ENCODE results near the gene PIK3C3.

The PIK3C3 gene

DNA sequence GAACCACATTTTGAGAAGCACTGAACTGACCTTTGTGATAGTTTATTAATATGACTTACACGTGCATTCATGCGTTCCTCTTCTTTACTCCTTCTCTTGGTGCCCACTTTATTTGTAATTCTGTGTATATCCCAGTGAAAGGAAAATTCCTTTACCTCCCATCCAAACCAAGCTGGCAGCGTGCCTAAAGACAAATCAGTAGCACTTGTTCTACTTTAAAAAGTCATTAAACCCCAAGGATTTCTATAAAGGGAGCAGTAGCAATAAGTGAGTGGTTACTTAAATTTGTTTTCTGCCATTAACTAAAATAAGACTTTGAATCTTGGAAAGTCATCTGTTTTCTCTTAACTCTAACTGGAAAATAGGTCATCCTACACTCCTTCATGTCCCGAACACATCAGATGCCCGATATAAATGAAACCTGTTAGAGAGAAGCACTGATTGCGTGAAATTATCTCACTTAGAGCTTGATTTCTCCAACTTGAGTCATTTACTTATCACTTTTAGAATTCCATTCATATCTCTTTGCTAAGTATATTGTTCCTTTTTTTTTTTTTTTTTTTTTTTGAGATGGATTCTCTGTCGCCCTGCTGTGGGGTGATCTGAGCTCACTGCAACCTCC, 10.7 kb downstream of the PIK3C3 start:
- no peaks in the 10 kb centered on the region for H3K9me3 ChIP-seq (replicated peaks in 1 of 2; ENCODE audit: control insufficient read depth in 2 of 2, insufficient read depth in 1 of 2, low read depth in 1 of 2, low read length in 2 of 2)
- H3K27ac ChIP-seq (replicated peaks; ENCODE audit: low read length) = no peak overlapping the region
- H3K4me2 ChIP-seq (ENCODE audit: insufficient read depth, low read length, poor library complexity, severe bottlenecking) = no peak overlapping the region
- no peak overlapping the region for H3K4ac ChIP-seq (ENCODE audit: low read length)
- no peak overlapping the region for H3K18ac ChIP-seq (ENCODE audit: low read length)
- H2BK12ac ChIP-seq (ENCODE audit: low read length) = no peak overlapping the region
- H2BK15ac ChIP-seq (ENCODE audit: low read length) = no peak overlapping the region
- H3K4me3 ChIP-seq (ENCODE audit: low read length in 2 of 2) = no peak overlapping the region
- H3K9ac ChIP-seq (ENCODE audit: low read depth, low read length, poor library complexity) = no peak overlapping the region
- H3K36me3 ChIP-seq (replicated peaks in 1 of 2; ENCODE audit: control insufficient read depth in 2 of 2, insufficient read depth in 2 of 2, low read length in 2 of 2) = peaks cover 7 to 90% of the 10 kb centered on the region in 2 donors
- H3K27me3 ChIP-seq (ENCODE audit: control insufficient read depth in 3 of 3, insufficient read depth in 3 of 3, low read depth in 1 of 3, low read length in 3 of 3) = no peaks in the 10 kb centered on the region
- no peak for DNase-seq (ENCODE audit: low spot score)
- no peaks in the 10 kb centered on the region for H3K4me1 ChIP-seq (ENCODE audit: control insufficient read depth in 2 of 2, insufficient read depth in 1 of 2, low read depth in 1 of 2, low read length in 2 of 2)
- no peak overlapping the region for H3K14ac ChIP-seq (ENCODE audit: low read length)
- H2BK120ac ChIP-seq (ENCODE audit: low read depth, low read length) = no peak overlapping the region
- no peak overlapping the region for H2AK5ac ChIP-seq (ENCODE audit: low read depth, low read length)
- H4K91ac ChIP-seq (ENCODE audit: low read depth, low read length, poor library complexity) = no peak overlapping the region
- no CpG with 5 or more reads among the region's 7 CpGs for WGBS, 2 donors (ENCODE audit: extremely low coverage in 2 of 2, insufficient read length in 2 of 2, insufficient replicate concordance in 1 of 2)
- H3K79me1 ChIP-seq (ENCODE audit: low read depth, low read length) = peaks cover 2% of the 10 kb centered on the region
- no peak overlapping the region for H4K8ac ChIP-seq (ENCODE audit: low read depth, low read length)
- no peak overlapping the region for H2BK5ac ChIP-seq (ENCODE audit: low read length)
- no peak overlapping the region for H3K23ac ChIP-seq (ENCODE audit: low read depth, low read length, poor library complexity)
- no peak overlapping the region for H2AFZ ChIP-seq (ENCODE audit: low read length)

DNA sequence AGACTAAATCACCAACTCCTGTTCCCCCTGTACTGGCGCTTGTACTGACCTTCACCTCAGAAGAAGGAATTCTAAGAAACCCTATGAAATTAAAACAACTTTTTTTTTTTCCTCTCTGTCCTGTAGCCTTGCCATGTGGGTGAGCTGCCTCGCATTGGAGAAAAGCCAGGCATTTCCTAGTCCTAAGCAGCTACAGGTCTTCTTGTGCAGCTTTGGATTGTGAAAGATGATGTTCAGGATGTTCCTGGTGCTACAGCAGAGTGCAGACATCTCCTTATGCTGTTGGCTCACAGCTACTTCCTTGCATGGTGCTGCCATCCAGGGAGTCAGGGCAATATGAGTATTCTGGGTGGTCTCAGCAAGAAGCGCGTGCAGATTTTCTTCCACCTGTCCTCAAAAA, 11.9 kb downstream of the PIK3C3 start:
- H3K9me3 ChIP-seq (replicated peaks in 1 of 2; ENCODE audit: control insufficient read depth in 2 of 2, insufficient read depth in 1 of 2, low read depth in 1 of 2, low read length in 2 of 2) = no peaks in the 10 kb centered on the region
- DNase-seq (ENCODE audit: low spot score) = no peak
- H2BK15ac ChIP-seq (ENCODE audit: low read length) = no peak overlapping the region
- no peak overlapping the region for H4K8ac ChIP-seq (ENCODE audit: low read depth, low read length)
- no peak overlapping the region for H3K18ac ChIP-seq (ENCODE audit: low read length)
- no peaks in the 10 kb centered on the region for H3K27me3 ChIP-seq (ENCODE audit: control insufficient read depth in 3 of 3, insufficient read depth in 3 of 3, low read depth in 1 of 3, low read length in 3 of 3)
- H3K4me1 ChIP-seq (ENCODE audit: control insufficient read depth in 2 of 2, insufficient read depth in 1 of 2, low read depth in 1 of 2, low read length in 2 of 2) = no peaks in the 10 kb centered on the region
- H3K27ac ChIP-seq (replicated peaks; ENCODE audit: low read length) = no peak overlapping the region
- H3K36me3 ChIP-seq (replicated peaks in 1 of 2; ENCODE audit: control insufficient read depth in 2 of 2, insufficient read depth in 2 of 2, low read length in 2 of 2) = peaks cover 7 to 90% of the 10 kb centered on the region in 2 donors
- H3K79me1 ChIP-seq (ENCODE audit: low read depth, low read length) = peaks cover 2% of the 10 kb centered on the region
- no peak overlapping the region for H2BK120ac ChIP-seq (ENCODE audit: low read depth, low read length)
- no peak overlapping the region for H2AK5ac ChIP-seq (ENCODE audit: low read depth, low read length)
- H3K4me2 ChIP-seq (ENCODE audit: insufficient read depth, low read length, poor library complexity, severe bottlenecking) = no peak overlapping the region
- no peak overlapping the region for H3K14ac ChIP-seq (ENCODE audit: low read length)
- no peak overlapping the region for H3K9ac ChIP-seq (ENCODE audit: low read depth, low read length, poor library complexity)
- H3K23ac ChIP-seq (ENCODE audit: low read depth, low read length, poor library complexity) = no peak overlapping the region
- H2BK5ac ChIP-seq (ENCODE audit: low read length) = no peak overlapping the region
- H3K4ac ChIP-seq (ENCODE audit: low read length) = no peak overlapping the region
- no peak overlapping the region for H4K91ac ChIP-seq (ENCODE audit: low read depth, low read length, poor library complexity)
- no peak overlapping the region for H2BK12ac ChIP-seq (ENCODE audit: low read length)
- WGBS, 2 donors (ENCODE audit: extremely low coverage in 2 of 2, insufficient read length in 2 of 2, insufficient replicate concordance in 1 of 2) = no CpG with 5 or more reads among the region's 4 CpGs
- no peak overlapping the region for H3K4me3 ChIP-seq (ENCODE audit: low read length in 2 of 2)
- no peak overlapping the region for H2AFZ ChIP-seq (ENCODE audit: low read length)

DNA sequence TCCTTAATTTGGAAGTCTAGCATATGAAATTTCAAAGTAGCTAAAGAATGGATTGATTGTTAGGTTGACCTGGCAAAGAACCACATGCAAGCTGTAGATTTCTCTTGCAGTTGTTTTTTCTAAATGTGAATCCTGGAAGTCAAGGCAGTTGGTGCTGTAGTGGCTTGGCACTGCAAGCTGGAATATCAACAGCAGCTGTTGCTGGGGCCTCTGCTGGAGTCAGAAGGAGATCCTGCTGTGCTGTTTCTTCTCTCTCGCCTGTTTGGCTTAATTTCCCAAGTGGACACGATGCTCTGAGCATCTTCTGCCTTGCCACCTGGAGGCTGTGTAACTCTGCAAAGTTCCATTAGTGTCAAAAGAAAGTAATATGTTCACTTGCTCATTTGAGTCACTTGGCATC, 12.6 kb downstream of the PIK3C3 start:
- Histone ChIP-seq H3K14ac (ENCODE audit: low read length) (no peak overlapping the region), H2BK120ac (ENCODE audit: low read depth, low read length) (no peak overlapping the region)
- no CpG with 5 or more reads among the region's 2 CpGs for WGBS, 2 donors (ENCODE audit: extremely low coverage in 2 of 2, insufficient read length in 2 of 2, insufficient replicate concordance in 1 of 2)

GRCh38 chr18:41969881-41970280, 14.8 kb downstream of the PIK3C3 start:
- H3K27me3 ChIP-seq (ENCODE audit: control insufficient read depth in 3 of 3, insufficient read depth in 3 of 3, low read depth in 1 of 3, low read length in 3 of 3) = no peaks in the 10 kb centered on the region
- H3K79me1 ChIP-seq (ENCODE audit: low read depth, low read length) = peaks cover 2% of the 10 kb centered on the region
- no peak overlapping the region for H3K14ac ChIP-seq (ENCODE audit: low read length)
- H3K36me3 ChIP-seq (replicated peaks in 1 of 2; ENCODE audit: control insufficient read depth in 2 of 2, insufficient read depth in 2 of 2, low read length in 2 of 2) = peaks cover 3 to 69% of the 10 kb centered on the region in 2 donors
- no peak overlapping the region for H3K18ac ChIP-seq (ENCODE audit: low read length)
- no CpG with 5 or more reads among the region's 1 CpG for WGBS, 2 donors (ENCODE audit: extremely low coverage in 2 of 2, insufficient read length in 2 of 2, insufficient replicate concordance in 1 of 2)
- no peak overlapping the region for H2BK120ac ChIP-seq (ENCODE audit: low read depth, low read length)
- no peak overlapping the region for H2AFZ ChIP-seq (ENCODE audit: low read length)
- DNase-seq (ENCODE audit: low spot score) = no peak
- H3K27ac ChIP-seq (replicated peaks; ENCODE audit: low read length) = no peak overlapping the region
- H2BK5ac ChIP-seq (ENCODE audit: low read length) = no peak overlapping the region
- no peak overlapping the region for H3K4ac ChIP-seq (ENCODE audit: low read length)
- H3K23ac ChIP-seq (ENCODE audit: low read depth, low read length, poor library complexity) = no peak overlapping the region
- no peak overlapping the region for H2BK15ac ChIP-seq (ENCODE audit: low read length)
- H4K91ac ChIP-seq (ENCODE audit: low read depth, low read length, poor library complexity) = no peak overlapping the region
- no peaks in the 10 kb centered on the region for H3K9me3 ChIP-seq (replicated peaks in 1 of 2; ENCODE audit: control insufficient read depth in 2 of 2, insufficient read depth in 1 of 2, low read depth in 1 of 2, low read length in 2 of 2)
- no peak overlapping the region for H3K9ac ChIP-seq (ENCODE audit: low read depth, low read length, poor library complexity)
- H3K4me3 ChIP-seq (ENCODE audit: low read length in 2 of 2) = no peak overlapping the region
- no peak overlapping the region for H4K8ac ChIP-seq (ENCODE audit: low read depth, low read length)
- no peak overlapping the region for H2AK5ac ChIP-seq (ENCODE audit: low read depth, low read length)
- no peak overlapping the region for H3K4me2 ChIP-seq (ENCODE audit: insufficient read depth, low read length, poor library complexity, severe bottlenecking)
- no peak overlapping the region for H2BK12ac ChIP-seq (ENCODE audit: low read length)
- no peaks in the 10 kb centered on the region for H3K4me1 ChIP-seq (ENCODE audit: control insufficient read depth in 2 of 2, insufficient read depth in 1 of 2, low read depth in 1 of 2, low read length in 2 of 2)

More for the DNA sequence above, 12.6 kb downstream of the PIK3C3 start:
- Histone ChIP-seq H2AK5ac (ENCODE audit: low read depth, low read length) (no peak overlapping the region), H3K79me1 (ENCODE audit: low read depth, low read length) (peaks cover 2% of the 10 kb centered on the region), H3K9me3 (replicated peaks in 1 of 2; ENCODE audit: control insufficient read depth in 2 of 2, insufficient read depth in 1 of 2, low read depth in 1 of 2, low read length in 2 of 2) (no peaks in the 10 kb centered on the region), H2BK15ac (ENCODE audit: low read length) (no peak overlapping the region), H2BK12ac (ENCODE audit: low read length) (no peak overlapping the region), H4K8ac (ENCODE audit: low read depth, low read length) (no peak overlapping the region), H3K27ac (replicated peaks; ENCODE audit: low read length) (no peak overlapping the region), H3K23ac (ENCODE audit: low read depth, low read length, poor library complexity) (no peak overlapping the region), H3K4ac (ENCODE audit: low read length) (no peak overlapping the region), H4K91ac (ENCODE audit: low read depth, low read length, poor library complexity) (no peak overlapping the region), H3K4me2 (ENCODE audit: insufficient read depth, low read length, poor library complexity, severe bottlenecking) (no peak overlapping the region), H2BK5ac (ENCODE audit: low read length) (no peak overlapping the region), H3K9ac (ENCODE audit: low read depth, low read length, poor library complexity) (no peak overlapping the region), H3K4me3 (ENCODE audit: low read length in 2 of 2) (no peak overlapping the region), H3K4me1 (ENCODE audit: control insufficient read depth in 2 of 2, insufficient read depth in 1 of 2, low read depth in 1 of 2, low read length in 2 of 2) (no peaks in the 10 kb centered on the region), H2AFZ (ENCODE audit: low read length) (no peak overlapping the region), H3K18ac (ENCODE audit: low read length) (no peak overlapping the region), H3K27me3 (ENCODE audit: control insufficient read depth in 3 of 3, insufficient read depth in 3 of 3, low read depth in 1 of 3, low read length in 3 of 3) (no peaks in the 10 kb centered on the region), H3K36me3 (replicated peaks in 1 of 2; ENCODE audit: control insufficient read depth in 2 of 2, insufficient read depth in 2 of 2, low read length in 2 of 2) (peaks cover 5 to 86% of the 10 kb centered on the region in 2 donors)
- DNase-seq (ENCODE audit: low spot score) = no peak

Measured in neuronal stem cell (in vitro differentiated cells).